ENCODE data around the gene IDI1. TPM values are rescaled to one million over a fixed set of nuclear protein-coding genes. Genes with fewer than 3 reads are reported as not detected.

The IDI1 gene
- total RNA-seq, 1 experiment from 2014 or later: 47.2 TPM

GRCh38 chr10:1094112-1095057 lies 45.5 kb upstream of the IDI1 start:
- Mint-ChIP-seq H3K27ac (no peak overlapping the region), H3K27me3 (ENCODE audit: low read depth) (no peaks in the 10 kb centered on the region), H3K4me3 (no peak overlapping the region), H3K9me3 (no peaks in the 10 kb centered on the region), H3K36me3 (peaks cover 22% of the 10 kb centered on the region), H3K4me1 (no peaks in the 10 kb centered on the region)
- ATAC-seq (no peak), DNase-seq (ENCODE audit: low spot score) (no peak)
- POLR2A ChIA-PET: no interaction called here
- TF ChIP-seq FOXP1 (CRISPR knock-in tag; IDR thresholded peaks at IDR 0.05; ENCODE audit: borderline replicate concordance) (no peak), ETV6 (CRISPR knock-in tag; IDR thresholded peaks at IDR 0.05) (no peak), STAT6 (CRISPR knock-in tag; conservative IDR thresholded peaks at IDR 0.05; ENCODE audit: low read depth) (no peak), ZBTB43 (CRISPR knock-in tag; IDR thresholded peaks at IDR 0.05) (no peak), AFF4 (CRISPR knock-in tag; IDR thresholded peaks at IDR 0.05; ENCODE audit: borderline replicate concordance) (no peak)
- CTCF ChIA-PET: interaction anchor here (0.5 kb wide), 1 partner anchor 368 kb away, joined by 3 read pairs; no protein-coding TSS in a partner anchor

- POLR2A ChIA-PET: no interaction called here
- Mint-ChIP-seq H3K27ac (no peak overlapping the region), H3K27me3 (ENCODE audit: low read depth) (no peaks in the 10 kb centered on the region), H3K9me3 (no peaks in the 10 kb centered on the region), H3K4me3 (no peak overlapping the region), H3K4me1 (no peaks in the 10 kb centered on the region), H3K36me3 (peaks cover 22% of the 10 kb centered on the region)
- CTCF ChIA-PET: interaction anchor here (0.5 kb wide), 1 partner anchor 369 kb away, joined by 3 read pairs; no protein-coding TSS in a partner anchor
- DNase-seq (ENCODE audit: low spot score) (no peak), ATAC-seq (no peak)
- TF ChIP-seq FOXP1 (CRISPR knock-in tag; IDR thresholded peaks at IDR 0.05; ENCODE audit: borderline replicate concordance) (no peak), GABPB1 (CRISPR knock-in tag; IDR thresholded peaks at IDR 0.05) (no peak), ZNF396 (CRISPR knock-in tag; IDR thresholded peaks at IDR 0.05; ENCODE audit: borderline replicate concordance) (no peak), ZNF416 (CRISPR knock-in tag; IDR thresholded peaks at IDR 0.05) (no peak), ZNF219 (CRISPR knock-in tag; IDR thresholded peaks at IDR 0.05; ENCODE audit: borderline replicate concordance) (no peak), ZNF138 (CRISPR knock-in tag; conservative IDR thresholded peaks at IDR 0.05) (no peak), ZNF423 (CRISPR knock-in tag; IDR thresholded peaks at IDR 0.05) (no peak), ZBTB43 (CRISPR knock-in tag; IDR thresholded peaks at IDR 0.05) (no peak), CREB1 (CRISPR knock-in tag; IDR thresholded peaks at IDR 0.05) (no peak), ZNF532 (CRISPR knock-in tag; IDR thresholded peaks at IDR 0.05; ENCODE audit: borderline replicate concordance) (no peak), AFF4 (CRISPR knock-in tag; IDR thresholded peaks at IDR 0.05; ENCODE audit: borderline replicate concordance) (no peak), JAZF1 (CRISPR knock-in tag; IDR thresholded peaks at IDR 0.05) (no peak)
Observed at GRCh38 chr10:1093696-1094095, 44.8 kb upstream of the IDI1 start.
